DMS153 treated with DMSO at 0.1 percent for 48 hours (cell line): Measurements from ENCODE around the gene ENO4.

Experiments used
- DNase-seq: peaks from one replicate; lab custom pipeline; 2025; ENCODE audit not compliant: unreplicated experiment; lab: John Stamatoyannopoulos, UW

ENO4 gene

GRCh38 chr10:116912162-116912561, 62.9 kb downstream of the ENO4 start:
- DNase-seq, result no peak

DNA sequence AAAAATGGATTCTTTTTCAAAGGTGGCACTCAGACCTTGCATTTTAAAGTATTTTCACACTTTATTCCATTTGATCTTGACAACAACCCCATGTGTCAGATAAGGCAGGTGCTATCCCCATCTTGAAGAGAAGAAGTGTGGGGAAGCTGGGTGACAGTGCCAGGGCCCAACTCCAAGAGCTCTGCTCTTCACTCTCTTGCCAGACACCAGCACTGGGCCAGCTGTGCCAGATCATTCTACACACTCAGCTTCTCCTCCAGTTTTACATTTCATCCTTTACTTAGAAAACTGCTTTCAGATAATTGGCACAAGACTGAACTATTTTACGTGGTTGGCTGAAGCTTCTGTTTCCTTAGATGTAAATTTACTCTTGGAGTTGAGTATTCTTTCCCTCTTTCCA, 64.4 kb downstream of the ENO4 start:
- no peak for DNase-seq

DNA sequence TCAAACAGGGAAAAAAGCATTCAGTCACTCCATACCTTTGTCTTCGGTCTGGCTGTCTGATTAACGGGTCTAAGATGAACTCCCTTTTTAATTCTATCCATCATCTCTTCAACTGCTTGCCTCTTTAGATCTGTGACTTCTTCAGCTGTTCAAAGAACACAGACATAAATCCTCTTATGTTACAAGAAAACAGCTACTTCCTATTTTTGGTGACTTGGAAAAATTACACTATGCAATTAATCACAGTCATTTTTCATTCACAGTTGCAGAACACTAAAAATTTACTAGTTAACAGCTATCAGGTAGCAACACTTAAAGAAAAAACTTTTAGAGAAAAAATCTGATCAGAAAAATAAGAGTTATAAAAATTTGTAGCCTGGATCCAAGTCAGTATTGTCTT, 66.0 kb downstream of the ENO4 start:
- DNase-seq, result no peak

- no peak for DNase-seq
Observed at GRCh38 chr10:116917481-116917880, 68.2 kb downstream of the ENO4 start.

- DNase-seq, result no peak
Observed at GRCh38 chr10:116918583-116918982, 69.3 kb downstream of the ENO4 start.

DNA sequence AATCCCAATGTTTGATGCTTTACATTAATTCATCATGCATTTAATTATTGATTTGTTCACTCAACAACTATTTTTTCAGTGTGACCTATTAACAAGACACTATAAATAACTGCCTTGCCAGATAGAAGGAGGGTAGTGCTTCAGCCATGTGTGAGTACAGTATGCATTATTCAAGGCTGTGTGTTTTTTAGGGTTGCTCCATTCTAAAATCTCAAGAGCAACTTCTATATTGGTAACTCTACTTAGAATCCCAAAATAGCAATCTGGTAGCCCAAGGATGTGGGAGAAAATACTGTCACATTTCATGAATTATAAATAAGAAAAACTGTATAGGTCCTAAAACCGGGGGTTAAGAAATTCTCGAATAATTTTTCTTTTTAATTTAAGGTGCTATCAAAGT, 69.9 kb downstream of the ENO4 start:
- DNase-seq, result no peak

GRCh38 chr10:116919706-116920105, 70.4 kb downstream of the ENO4 start:
- DNase-seq, result no peak

GRCh38 chr10:116925056-116925455, 75.8 kb downstream of the ENO4 start:
- DNase-seq, result no peak

- no peak for DNase-seq
Observed at GRCh38 chr10:116926426-116926825, 77.1 kb downstream of the ENO4 start.

- no peak for DNase-seq
Observed at GRCh38 chr10:116931806-116932205, 82.5 kb downstream of the ENO4 start.
